B cell (primary cell): ENCODE data around the gene ULK4.

Experiments used
- CTCF ChIP-seq: fragments of 200-600 bp; IDR thresholded peaks from one replicate; pipeline ENCODE4 v1.8.0; 2022; ENCODE audit warnings: antibody characterized with exemption, mild to moderate bottlenecking
- EZH2 ChIP-seq: IDR thresholded peaks from 2 replicates; pipeline ENCODE4 v1.6.1; 2012; ENCODE audit warnings: borderline replicate concordance, low read depth, mild to moderate bottlenecking, moderate library complexity, low read length; ENCODE audit not compliant: insufficient read depth, poor library complexity, severe bottlenecking

GRCh38 chr3:41213588-41213987, 748.3 kb downstream of the ULK4 start:
- TF ChIP-seq CTCF (no peak), EZH2 (no peak)
